Measurements from ENCODE around the gene VHLL.

Gene VHLL

GRCh38 chr1:156260896-156261295, 38.2 kb downstream of the VHLL start:
- TF ChIP-seq MYC (IDR thresholded peaks at IDR 0.05; ENCODE audit: low read depth, low read length) = no peak
- TF ChIP-seq CTCF (IDR thresholded peaks at IDR 0.05; ENCODE audit: low read depth, low read length) = no peak
- TF ChIP-seq, protein P1, sequence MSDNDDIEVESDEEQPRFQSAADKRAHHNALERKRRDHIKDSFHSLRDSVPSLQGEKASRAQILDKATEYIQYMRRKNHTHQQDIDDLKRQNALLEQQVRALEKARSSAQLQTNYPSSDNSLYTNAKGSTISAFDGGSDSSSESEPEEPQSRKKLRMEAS (IDR thresholded peaks at IDR 0.05; ENCODE audit: low read depth, low read length) = no peak
- no peak for TF ChIP-seq POLR2A (IDR thresholded peaks at IDR 0.05; ENCODE audit: extremely low read depth, insufficient read length)
- no peak for DNase-seq (ENCODE audit: low read depth)

DNA sequence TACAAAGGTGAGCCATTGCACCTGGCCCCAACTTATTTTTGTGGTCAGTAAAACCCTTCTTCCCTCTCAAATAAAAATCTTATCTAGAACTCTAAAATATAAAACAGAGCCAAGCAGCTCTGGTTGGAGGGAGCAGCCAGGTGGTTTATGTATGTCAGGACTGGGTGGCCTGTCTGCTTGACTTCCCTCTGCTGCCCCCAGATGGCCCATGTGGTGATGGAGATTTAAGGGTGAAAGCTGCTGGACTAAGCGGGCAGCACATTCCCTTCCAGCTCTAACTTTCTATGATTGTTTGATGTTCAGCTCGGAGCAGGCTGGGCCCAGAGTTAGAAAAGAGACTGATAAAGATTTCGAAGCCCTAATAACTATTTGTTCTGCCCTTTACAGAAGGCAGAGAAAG, 39.3 kb downstream of the VHLL start:
- no peak for DNase-seq (ENCODE audit: low read depth)
- TF ChIP-seq MYC (IDR thresholded peaks at IDR 0.05; ENCODE audit: low read depth, low read length) = no peak
- no peak overlapping the region for H3K4me3 ChIP-seq (ENCODE audit: low read depth, low read length)

More at GRCh38 chr1:156260896-156261295, 38.2 kb downstream of the VHLL start:
- no peak overlapping the region for H3K4me3 ChIP-seq (ENCODE audit: low read depth, low read length)

GRCh38 chr1:156258859-156259258, 40.2 kb downstream of the VHLL start:
- H3K4me3 ChIP-seq (ENCODE audit: low read depth, low read length) = no peak overlapping the region
- no peak for DNase-seq (ENCODE audit: low read depth)
- no peak for TF ChIP-seq POLR2A (IDR thresholded peaks at IDR 0.05; ENCODE audit: extremely low read depth, insufficient read length)
- TF ChIP-seq CTCF (IDR thresholded peaks at IDR 0.05; ENCODE audit: low read depth, low read length) = no peak
- no peak for TF ChIP-seq MYC (IDR thresholded peaks at IDR 0.05; ENCODE audit: low read depth, low read length)
- TF ChIP-seq, protein P1 (IDR thresholded peaks at IDR 0.05; ENCODE audit: low read depth, low read length) = no peak

GRCh38 chr1:156257711-156258110, 41.4 kb downstream of the VHLL start:
- DNase-seq (ENCODE audit: low read depth) = peak; percentile 22
- H3K4me3 ChIP-seq (ENCODE audit: low read depth, low read length) = no peak overlapping the region
- TF ChIP-seq, protein P1 (IDR thresholded peaks at IDR 0.05; ENCODE audit: low read depth, low read length) = no peak
- TF ChIP-seq CTCF (IDR thresholded peaks at IDR 0.05; ENCODE audit: low read depth, low read length) = no peak

DNA sequence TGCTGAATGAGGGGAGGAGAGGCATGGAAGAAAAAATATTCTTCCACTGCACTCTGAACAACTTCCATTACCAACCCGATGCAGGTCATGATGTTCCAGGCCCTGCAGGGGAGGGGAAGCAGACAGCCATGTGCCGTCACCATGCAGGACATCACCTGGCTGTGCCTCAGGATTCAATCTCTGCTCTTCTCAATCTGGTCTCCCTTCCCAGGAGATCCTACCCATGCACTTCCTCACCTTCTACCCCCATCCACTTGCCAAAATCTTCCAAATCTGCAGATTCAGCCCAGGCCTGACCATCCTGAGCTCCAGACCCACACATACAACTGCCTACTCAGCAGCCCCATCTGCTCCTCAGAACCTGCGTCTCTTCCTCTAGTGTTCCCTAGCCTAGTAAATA, 45.5 kb downstream of the VHLL start:
- DNase-seq (ENCODE audit: low read depth) = no peak
- TF ChIP-seq, protein P1 (IDR thresholded peaks at IDR 0.05; ENCODE audit: low read depth, low read length) = no peak
- TF ChIP-seq CTCF (IDR thresholded peaks at IDR 0.05; ENCODE audit: low read depth, low read length) (no peak), POLR2A (IDR thresholded peaks at IDR 0.05; ENCODE audit: extremely low read depth, insufficient read length) (no peak), MYC (IDR thresholded peaks at IDR 0.05; ENCODE audit: low read depth, low read length) (no peak)
- no peak overlapping the region for H3K4me3 ChIP-seq (ENCODE audit: low read depth, low read length)

GRCh38 chr1:156251527-156251926, 47.6 kb downstream of the VHLL start:
- TF ChIP-seq MYC (IDR thresholded peaks at IDR 0.05; ENCODE audit: low read depth, low read length) = no peak
- TF ChIP-seq CTCF (IDR thresholded peaks at IDR 0.05; ENCODE audit: low read depth, low read length) = no peak
- no peak for TF ChIP-seq POLR2A (IDR thresholded peaks at IDR 0.05; ENCODE audit: extremely low read depth, insufficient read length)
- TF ChIP-seq, protein P1 (IDR thresholded peaks at IDR 0.05; ENCODE audit: low read depth, low read length) = no peak
- peak; percentile 30 for DNase-seq (ENCODE audit: low read depth)
- no peak overlapping the region for H3K4me3 ChIP-seq (ENCODE audit: low read depth, low read length)
